ENCODE measurements around the gene EGFL8. TPM values are rescaled to one million over a fixed set of nuclear protein-coding genes. Genes with fewer than 3 reads are reported as not detected.

The EGFL8 gene
- total RNA-seq, 1 donor from 2014 or later, result 13.3 TPM

DNA sequence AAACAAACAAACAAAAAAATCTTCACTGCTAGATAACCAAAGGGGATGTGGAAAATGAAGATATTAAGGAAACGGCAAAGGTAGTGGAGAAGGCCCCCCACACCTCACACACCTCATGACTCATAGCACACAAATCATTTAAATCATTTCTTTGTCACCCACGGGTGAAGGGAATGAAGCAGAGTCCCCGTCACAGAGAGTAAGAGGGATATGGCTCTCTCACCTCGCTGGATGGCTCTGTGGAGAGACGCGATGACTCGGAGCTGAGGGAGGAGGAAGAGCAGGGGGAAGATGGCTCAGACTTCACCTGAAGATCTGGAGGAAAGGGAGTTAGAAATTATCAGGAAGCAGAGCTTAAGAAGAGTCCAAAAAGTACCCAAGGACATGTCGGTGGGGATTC lies 37.5 kb upstream of the EGFL8 start:
- peaks cover 0 to 32% of the 10 kb centered on the region in 2 donors for H3K36me3 ChIP-seq
- intact Hi-C loops (cut with DNase I), result loop anchor here (10.0 kb wide), 2 partner anchors 48 to 118 kb away; partner anchors contain the start of genes AGPAT1 and RNF5
- TF ChIP-seq POLR2A (IDR thresholded peaks at IDR 0.05) (no peak), POLR2AphosphoS5 (IDR thresholded peaks at IDR 0.05; ENCODE audit: insufficient read depth in 1 of 2, low read depth in 1 of 2) (no peak)
- TF ChIP-seq, protein P1, sequence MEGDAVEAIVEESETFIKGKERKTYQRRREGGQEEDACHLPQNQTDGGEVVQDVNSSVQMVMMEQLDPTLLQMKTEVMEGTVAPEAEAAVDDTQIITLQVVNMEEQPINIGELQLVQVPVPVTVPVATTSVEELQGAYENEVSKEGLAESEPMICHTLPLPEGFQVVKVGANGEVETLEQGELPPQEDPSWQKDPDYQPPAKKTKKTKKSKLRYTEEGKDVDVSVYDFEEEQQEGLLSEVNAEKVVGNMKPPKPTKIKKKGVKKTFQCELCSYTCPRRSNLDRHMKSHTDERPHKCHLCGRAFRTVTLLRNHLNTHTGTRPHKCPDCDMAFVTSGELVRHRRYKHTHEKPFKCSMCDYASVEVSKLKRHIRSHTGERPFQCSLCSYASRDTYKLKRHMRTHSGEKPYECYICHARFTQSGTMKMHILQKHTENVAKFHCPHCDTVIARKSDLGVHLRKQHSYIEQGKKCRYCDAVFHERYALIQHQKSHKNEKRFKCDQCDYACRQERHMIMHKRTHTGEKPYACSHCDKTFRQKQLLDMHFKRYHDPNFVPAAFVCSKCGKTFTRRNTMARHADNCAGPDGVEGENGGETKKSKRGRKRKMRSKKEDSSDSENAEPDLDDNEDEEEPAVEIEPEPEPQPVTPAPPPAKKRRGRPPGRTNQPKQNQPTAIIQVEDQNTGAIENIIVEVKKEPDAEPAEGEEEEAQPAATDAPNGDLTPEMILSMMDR (IDR thresholded peaks at IDR 0.05), result no peak
- no peak for DNase-seq (ENCODE audit: extremely low spot score in 2 of 2)
- peaks cover 38% of the 10 kb centered on the region for H3K4me1 ChIP-seq
- H3K9me3 ChIP-seq, result no peaks in the 10 kb centered on the region
- H3K4me3 ChIP-seq, result peak overlapping the region; percentile 67 to 97
- H3K27ac ChIP-seq, result peak overlapping the region; percentile 88
- H3K27me3 ChIP-seq, result no peaks in the 10 kb centered on the region

DNA sequence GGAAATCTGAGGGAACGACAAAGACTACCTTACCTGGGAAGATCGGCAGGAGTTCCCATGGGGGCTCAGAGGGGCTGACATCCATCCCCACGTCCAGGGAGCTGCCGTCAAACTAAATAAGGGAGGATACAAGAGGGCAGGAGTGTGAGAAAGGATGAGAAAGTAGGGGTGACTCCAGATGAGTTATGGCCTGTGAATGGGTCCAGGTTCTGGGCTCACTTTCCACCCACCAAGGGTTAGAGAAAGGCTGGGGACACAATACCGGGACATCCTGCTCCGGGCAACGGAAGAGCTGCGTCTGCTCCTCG lies 37.0 kb upstream of the EGFL8 start:
- DNase-seq (ENCODE audit: extremely low spot score in 2 of 2), result peak in 1 of 2 donors; percentile 87
- TF ChIP-seq POLR2A (IDR thresholded peaks at IDR 0.05), result no peak
- TF ChIP-seq, protein P1 (IDR thresholded peaks at IDR 0.05), result no peak
- TF ChIP-seq POLR2AphosphoS5 (IDR thresholded peaks at IDR 0.05; ENCODE audit: insufficient read depth in 1 of 2, low read depth in 1 of 2), result no peak
- Histone ChIP-seq H3K4me3 (peak overlapping the region; percentile 67 to 97), H3K9me3 (no peaks in the 10 kb centered on the region), H3K36me3 (peaks cover 0 to 29% of the 10 kb centered on the region in 2 donors), H3K27me3 (no peaks in the 10 kb centered on the region), H3K27ac (peak overlapping the region; percentile 88), H3K4me1 (peaks cover 38% of the 10 kb centered on the region)
- intact Hi-C loops (cut with DNase I), result loop anchor here (10.0 kb wide), 2 partner anchors 47 to 117 kb away; partner anchors contain the start of genes AGPAT1 and RNF5

DNA sequence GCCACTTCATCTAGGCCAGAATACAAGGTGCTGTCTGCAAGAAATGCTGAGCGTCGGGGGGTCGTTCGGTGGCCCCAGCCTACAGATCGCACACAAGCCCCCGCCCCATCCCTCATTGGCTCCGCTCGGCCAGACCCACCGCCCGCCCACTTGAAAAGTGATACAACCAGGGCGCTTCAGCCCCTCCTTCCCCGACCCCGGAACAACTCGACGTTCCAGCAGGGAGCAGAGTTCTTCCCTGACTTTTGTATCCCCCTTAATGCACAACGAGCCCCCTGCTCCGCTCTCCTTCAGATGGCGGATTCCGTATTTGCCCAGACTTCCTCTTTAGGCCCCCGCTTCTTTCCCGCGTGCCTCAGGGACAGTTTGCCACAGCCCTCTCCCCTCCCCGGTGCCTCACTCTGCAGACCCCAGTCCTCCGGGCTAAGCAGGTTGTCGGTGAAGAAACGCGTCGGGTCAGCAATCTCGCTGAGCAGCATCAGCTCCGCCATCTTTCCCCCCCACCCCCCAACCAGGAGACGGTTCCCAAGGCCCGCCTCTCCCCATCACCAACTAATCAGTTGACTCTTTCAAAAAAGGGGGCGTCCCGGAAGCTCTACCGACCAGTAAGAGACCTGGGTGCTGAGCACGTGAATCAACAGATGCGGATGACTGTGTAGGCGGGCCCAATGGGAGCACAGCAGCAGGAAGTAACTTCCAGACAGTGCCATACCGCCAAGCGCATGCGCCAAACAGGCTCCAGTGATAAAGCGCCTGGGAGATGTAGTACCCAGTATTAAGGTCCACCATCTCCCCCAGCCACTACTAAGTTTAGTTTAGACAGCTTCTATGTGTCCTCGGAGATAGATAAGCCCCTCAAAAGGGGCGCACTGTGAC lies 36.4 kb upstream of the EGFL8 start, which contains the start of gene ATF6B:
ATF6B (minus strand) TSS at position 530 of the 876 bp plus-strand sequence; CDS start at position 491, 39 bp downstream.
- Histone ChIP-seq H3K9me3 (no peaks in the 10 kb centered on the region), H3K27me3 (no peaks in the 10 kb centered on the region), H3K4me3 (peak within 1 kb of the TSS; percentile 67 to 97), H3K27ac (peak within 1 kb of the TSS; percentile 88), H3K4me1 (peaks cover 38% of the 10 kb centered on the region), H3K36me3 (peaks cover 0 to 29% of the 10 kb centered on the region in 2 donors)
- DNase-seq (ENCODE audit: extremely low spot score in 2 of 2), result peak in 1 of 2 donors; percentile 100
- TF ChIP-seq, protein P1 (IDR thresholded peaks at IDR 0.05), result no peak
- peak in 1 of 2 donors; percentile 58 for TF ChIP-seq POLR2A (IDR thresholded peaks at IDR 0.05)
- TF ChIP-seq POLR2AphosphoS5 (IDR thresholded peaks at IDR 0.05; ENCODE audit: insufficient read depth in 1 of 2, low read depth in 1 of 2), result peak; percentile 87 to 98
- intact Hi-C loops (cut with DNase I), result loop anchor here (10.0 kb wide), 2 partner anchors 47 to 117 kb away; partner anchors contain the start of genes AGPAT1 and RNF5

DNA sequence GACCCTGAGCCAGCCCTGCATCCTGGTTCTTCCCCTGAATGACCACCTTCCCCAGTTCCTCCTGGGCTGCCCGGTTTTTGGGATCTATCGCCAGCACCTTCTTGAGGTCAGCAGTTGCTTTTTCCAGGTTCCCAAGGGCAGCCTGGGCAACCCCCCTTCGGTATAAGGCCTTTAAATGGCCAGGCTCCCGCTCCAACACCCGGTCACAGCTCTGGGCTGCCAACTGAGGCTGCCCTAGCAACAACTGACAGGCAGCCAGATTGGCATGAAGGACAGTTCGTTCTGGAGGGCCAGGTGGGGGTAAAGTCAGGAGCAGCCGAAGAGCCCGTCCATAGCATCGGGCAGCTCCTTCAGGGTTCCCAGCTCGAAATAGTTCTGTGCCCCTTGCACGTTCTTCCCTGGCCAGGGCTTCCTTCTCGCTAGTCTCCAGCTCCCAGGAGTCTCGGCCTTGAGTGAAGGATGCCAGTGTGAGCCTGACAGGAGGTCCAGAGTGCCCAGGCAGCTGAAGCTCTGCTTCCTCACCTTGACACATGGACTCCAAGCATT lies 35.6 kb upstream of the EGFL8 start:
- Histone ChIP-seq H3K27me3 (no peaks in the 10 kb centered on the region), H3K9me3 (no peaks in the 10 kb centered on the region), H3K4me3 (peak overlapping the region; percentile 63 to 67), H3K4me1 (peaks cover 38% of the 10 kb centered on the region), H3K36me3 (peaks cover 0 to 22% of the 10 kb centered on the region in 2 donors), H3K27ac (peak overlapping the region; percentile 88)
- TF ChIP-seq POLR2AphosphoS5 (IDR thresholded peaks at IDR 0.05; ENCODE audit: insufficient read depth in 1 of 2, low read depth in 1 of 2), result no peak
- no peak for TF ChIP-seq POLR2A (IDR thresholded peaks at IDR 0.05)
- TF ChIP-seq, protein P1 (IDR thresholded peaks at IDR 0.05), result no peak
- intact Hi-C loops (cut with DNase I), result loop anchor here (10.0 kb wide), 2 partner anchors 46 to 116 kb away; partner anchors contain the start of genes AGPAT1 and RNF5
- DNase-seq (ENCODE audit: extremely low spot score in 2 of 2), result peak in 1 of 2 donors; percentile 86
